ENCODE measurements around the gene ICAM4. TPM values are rescaled to one million over a fixed set of nuclear protein-coding genes. Genes with fewer than 3 reads are reported as not detected.
A peak's percentile ranks its signal among the peaks of the same experiment; 100 is the strongest.
"Not testable (repeated sequence)": the region's sequence is repeated elsewhere in the genome, so short reads cannot be mapped to it uniquely, and the experiment has no call there.

The ICAM4 gene
- total and polyA plus RNA-seq, 9 of the 15 experiments (the other 6 are each of a cell fraction or from before 2014, with no cell fraction given), result 14.1 to 86.1 (median 29.6) TPM

DNA sequence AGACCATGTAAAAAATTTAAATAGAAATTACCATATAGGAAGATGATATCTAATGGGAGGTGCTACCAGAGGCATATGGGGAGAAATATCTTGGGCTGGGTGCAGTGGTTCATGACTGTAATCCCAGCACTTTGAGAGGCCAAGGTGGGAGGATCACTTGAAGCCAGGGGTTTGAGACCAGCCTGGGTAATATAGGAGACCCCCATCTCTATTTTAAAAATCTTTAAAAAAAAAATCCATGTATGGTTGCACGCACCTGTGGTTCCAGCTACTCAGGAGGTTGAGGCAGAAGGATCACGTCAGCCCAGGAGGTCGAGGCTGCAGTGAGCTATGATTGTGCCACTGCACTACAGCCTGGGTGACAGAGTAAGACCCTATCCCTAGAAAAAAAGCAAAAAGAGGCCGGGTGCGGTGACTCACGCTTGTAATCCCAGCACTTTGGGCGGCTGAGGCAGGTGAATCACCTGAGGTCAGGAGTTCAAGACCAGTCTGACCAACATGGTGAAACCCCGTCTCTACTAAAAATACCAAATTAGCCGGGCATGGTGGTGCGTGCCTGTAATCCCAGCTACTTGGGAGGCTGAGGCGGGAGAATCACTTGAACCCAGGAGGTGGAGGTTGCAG lies 44.8 kb upstream of the ICAM4 start:
- CTCF ChIA-PET (ENCODE audit: low intra/inter-chr PET ratio); DNase-seq (ENCODE audit: extremely low read depth in 1 of 4, low spot score in 3 of 4); H3K4me2 ChIP-seq (ENCODE audit: insufficient read depth, low read length); H3K9ac ChIP-seq (ENCODE audit: insufficient read depth in 1 of 2, low read depth in 2 of 2, low read length in 2 of 2); FAIRE-seq; H2AFZ ChIP-seq (ENCODE audit: low read depth, low read length); H3K9me1 ChIP-seq (ENCODE audit: control insufficient read depth, insufficient read depth, low read length); H3K9me3 ChIP-seq (replicated peaks; ENCODE audit: control insufficient read depth, insufficient read depth, low read depth, low read length); H3K4me1 ChIP-seq (replicated peaks in 1 of 2; ENCODE audit: control insufficient read depth in 2 of 2, insufficient read depth in 2 of 2, low read length in 2 of 2); intact Hi-C loops (cut with micrococcal nuclease); H3K27ac ChIP-seq (ENCODE audit: extremely low read depth, low read depth, low read length); H3K79me2 ChIP-seq (ENCODE audit: control insufficient read depth, insufficient read depth, low read length); H4K20me1 ChIP-seq (replicated peaks; ENCODE audit: control insufficient read depth, insufficient read depth, low read length); H3K36me3 ChIP-seq (ENCODE audit: control insufficient read depth, insufficient read depth, low read length); BruUV-seq (replicated peaks); POLR2A ChIA-PET; H3K4me3 ChIP-seq; H3K27me3 ChIP-seq (ENCODE audit: control insufficient read depth in 2 of 2, insufficient read depth in 2 of 2, low read length in 2 of 2); ATAC-seq: not testable (repeated sequence)
- 73% methylated on average over 10 of the region's 11 CpGs for WGBS (ENCODE audit: insufficient coverage, low coverage, missing lambda C conversion rate)
- in situ Hi-C loops (cut with MboI), result loop anchor here (5.0 kb wide), 1 partner anchor 170 kb away; no protein-coding TSS in a partner anchor

DNA sequence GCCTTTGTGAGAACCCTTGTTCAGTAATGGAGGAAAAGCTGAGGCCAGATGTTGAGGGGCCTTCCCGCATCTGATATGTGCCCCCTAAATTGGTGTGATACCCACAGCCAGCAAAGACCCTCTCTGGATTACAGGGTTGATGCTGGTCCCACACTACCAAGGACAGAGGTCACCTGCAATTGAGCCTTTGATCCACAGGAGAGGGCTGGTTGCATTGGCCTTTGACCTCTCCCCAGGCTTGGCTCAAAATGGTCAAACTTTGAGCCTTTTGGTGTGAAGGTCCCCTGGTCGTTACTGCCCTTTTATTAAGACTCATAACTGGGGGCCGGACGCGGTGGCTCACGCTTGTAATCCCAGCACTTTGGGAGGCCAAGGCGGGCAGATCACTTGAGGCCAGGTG lies 43.1 kb upstream of the ICAM4 start:
- no peak for FAIRE-seq
- BruUV-seq (replicated peaks), result no TSS peak
- CTCF ChIA-PET (ENCODE audit: low intra/inter-chr PET ratio), result no interaction called here

More for the DNA sequence above, 43.1 kb upstream of the ICAM4 start:
- in situ Hi-C loops (cut with MboI) (loop anchor here (5.0 kb wide), 1 partner anchor 171 kb away; no protein-coding TSS in a partner anchor), intact Hi-C loops (cut with micrococcal nuclease) (no loop called here)
- Histone ChIP-seq H3K9ac (ENCODE audit: insufficient read depth in 1 of 2, low read depth in 2 of 2, low read length in 2 of 2) (peak overlapping the region in 1 of 2 experiments; percentile 6; a peak in 1 of 4 replicates), H3K79me2 (ENCODE audit: control insufficient read depth, insufficient read depth, low read length) (no peaks in the 10 kb centered on the region), H3K9me3 (replicated peaks; ENCODE audit: control insufficient read depth, insufficient read depth, low read depth, low read length) (no peaks in the 10 kb centered on the region), H3K27me3 (ENCODE audit: control insufficient read depth in 2 of 2, insufficient read depth in 2 of 2, low read length in 2 of 2) (no peaks in the 10 kb centered on the region), H2AFZ (ENCODE audit: low read depth, low read length) (no peak overlapping the region), H3K4me1 (replicated peaks in 1 of 2; ENCODE audit: control insufficient read depth in 2 of 2, insufficient read depth in 2 of 2, low read length in 2 of 2) (peaks cover 0 to 4% of the 10 kb centered on the region in 2 experiments; a peak in 3 of 5 replicates), H4K20me1 (replicated peaks; ENCODE audit: control insufficient read depth, insufficient read depth, low read length) (no peaks in the 10 kb centered on the region), H3K27ac (ENCODE audit: extremely low read depth, low read depth, low read length) (no peak overlapping the region), H3K4me2 (ENCODE audit: insufficient read depth, low read length) (no peak overlapping the region), H3K4me3 (no peak overlapping the region), H3K36me3 (ENCODE audit: control insufficient read depth, insufficient read depth, low read length) (no peaks in the 10 kb centered on the region), H3K9me1 (ENCODE audit: control insufficient read depth, insufficient read depth, low read length) (no peaks in the 10 kb centered on the region)
- no peak for ATAC-seq
- TF ChIP-seq NR2C1 (IDR thresholded peaks at IDR 0.05) (0 out of 2 replicates have a peak, but pooled peaks have one; percentile 50), NR2C1 (tag; IDR thresholded peaks at IDR 0.05) (peak; percentile 70), ZNF165 (CRISPR knock-in tag; IDR thresholded peaks at IDR 0.05; ENCODE audit: borderline replicate concordance) (no peak), NR2C2 (CRISPR knock-in tag; IDR thresholded peaks at IDR 0.05) (no peak), NR2C2 (tag; IDR thresholded peaks at IDR 0.05) (peak; percentile 15; the same call in 1 of the 2 replicates)
- WGBS (ENCODE audit: insufficient coverage, low coverage, missing lambda C conversion rate), result 80% methylated on average over 7 of the region's 7 CpGs
- POLR2A ChIA-PET, result no interaction called here
- DNase-seq (ENCODE audit: extremely low read depth in 1 of 4, low spot score in 3 of 4), result peak in 1 of 4 experiments; percentile 2
